GM12875 (cell line): ENCODE data around the gene GNB4.
A peak's percentile ranks its signal among the peaks of the same experiment; 100 is the strongest.

ENCODE experiments used
- H3K4me3 ChIP-seq: one replicate; pipeline ENCODE4 v1.5.1; 2011; ENCODE audit warnings: low read depth, low read length, control low read depth
- TF ChIP-seq, protein P1 (sequence below): IDR thresholded peaks from 2 replicates; pipeline ENCODE4 v1.5.1; 2011; ENCODE audit warnings: low read depth, mild to moderate bottlenecking, control low read depth, inconsistent platforms, low read length, moderate library complexity, borderline replicate concordance; ENCODE audit not compliant: insufficient read depth

GNB4 gene

DNA sequence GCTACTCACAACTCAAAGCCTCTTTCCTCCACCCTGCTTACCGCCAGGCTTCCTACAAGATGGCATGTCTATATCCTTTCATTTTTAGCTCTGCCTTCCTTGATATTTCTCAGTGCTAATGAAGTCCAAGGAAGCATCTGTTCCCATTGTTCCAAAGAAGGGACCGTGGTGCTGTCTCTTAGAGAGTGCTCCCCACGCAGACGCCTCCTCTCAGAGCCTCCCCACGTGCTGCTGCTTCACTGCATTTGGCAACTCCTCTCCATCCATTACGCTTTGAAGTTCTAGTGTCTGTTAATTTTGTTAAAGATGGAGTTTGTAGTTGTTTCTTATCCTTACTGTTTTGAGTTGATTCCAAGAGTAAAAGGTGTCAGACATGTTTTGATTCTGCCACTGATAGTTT is 26.2 kb downstream of the GNB4 start:
- no peak overlapping the region for H3K4me3 ChIP-seq
- TF ChIP-seq, protein P1, sequence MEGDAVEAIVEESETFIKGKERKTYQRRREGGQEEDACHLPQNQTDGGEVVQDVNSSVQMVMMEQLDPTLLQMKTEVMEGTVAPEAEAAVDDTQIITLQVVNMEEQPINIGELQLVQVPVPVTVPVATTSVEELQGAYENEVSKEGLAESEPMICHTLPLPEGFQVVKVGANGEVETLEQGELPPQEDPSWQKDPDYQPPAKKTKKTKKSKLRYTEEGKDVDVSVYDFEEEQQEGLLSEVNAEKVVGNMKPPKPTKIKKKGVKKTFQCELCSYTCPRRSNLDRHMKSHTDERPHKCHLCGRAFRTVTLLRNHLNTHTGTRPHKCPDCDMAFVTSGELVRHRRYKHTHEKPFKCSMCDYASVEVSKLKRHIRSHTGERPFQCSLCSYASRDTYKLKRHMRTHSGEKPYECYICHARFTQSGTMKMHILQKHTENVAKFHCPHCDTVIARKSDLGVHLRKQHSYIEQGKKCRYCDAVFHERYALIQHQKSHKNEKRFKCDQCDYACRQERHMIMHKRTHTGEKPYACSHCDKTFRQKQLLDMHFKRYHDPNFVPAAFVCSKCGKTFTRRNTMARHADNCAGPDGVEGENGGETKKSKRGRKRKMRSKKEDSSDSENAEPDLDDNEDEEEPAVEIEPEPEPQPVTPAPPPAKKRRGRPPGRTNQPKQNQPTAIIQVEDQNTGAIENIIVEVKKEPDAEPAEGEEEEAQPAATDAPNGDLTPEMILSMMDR, result no peak

DNA sequence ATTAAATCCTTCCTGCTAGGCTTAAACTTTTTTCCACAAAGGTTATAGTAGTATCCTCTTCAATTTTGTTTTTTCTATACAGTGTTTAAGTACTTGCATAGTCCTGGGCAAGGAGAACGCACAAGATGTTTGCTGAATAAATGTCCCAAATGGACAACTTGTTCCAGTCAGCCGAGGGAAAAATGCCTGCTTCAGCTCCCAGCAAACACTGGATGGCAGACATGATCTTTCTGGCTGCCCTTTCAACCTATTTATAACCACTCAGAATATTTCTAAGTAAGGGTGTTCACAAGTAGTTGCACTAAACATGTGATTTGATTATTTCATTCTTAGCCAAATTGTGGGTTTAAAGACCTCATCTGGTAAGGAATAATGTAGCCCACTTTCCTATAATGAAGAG is 29.8 kb downstream of the GNB4 start:
- TF ChIP-seq, protein P1, result 0 out of 2 replicates have a peak, but pooled peaks have one; percentile 3

GRCh38 chr3:179418610-179419009 is 32.7 kb downstream of the GNB4 start:
- TF ChIP-seq, protein P1, result no peak

More for the DNA sequence above, 29.8 kb downstream of the GNB4 start:
- no peak overlapping the region for H3K4me3 ChIP-seq

GRCh38 chr3:179416681-179417080 is 34.6 kb downstream of the GNB4 start:
- no peak overlapping the region for H3K4me3 ChIP-seq

More at GRCh38 chr3:179418610-179419009, 32.7 kb downstream of the GNB4 start:
- no peak overlapping the region for H3K4me3 ChIP-seq

GRCh38 chr3:179415377-179415776 is 35.9 kb downstream of the GNB4 start:
- H3K4me3 ChIP-seq, result no peak overlapping the region
- TF ChIP-seq, protein P1, result no peak

More at GRCh38 chr3:179416681-179417080, 34.6 kb downstream of the GNB4 start:
- TF ChIP-seq, protein P1, result no peak

GRCh38 chr3:179414804-179415203 is 36.5 kb downstream of the GNB4 start:
- H3K4me3 ChIP-seq, result no peak overlapping the region
- TF ChIP-seq, protein P1, result no peak

GRCh38 chr3:179410999-179411398 is 40.3 kb downstream of the GNB4 start:
- no peak overlapping the region for H3K4me3 ChIP-seq
- TF ChIP-seq, protein P1, result no peak
